Measurements from ENCODE around the gene CFH. TPM values are rescaled to one million over a fixed set of nuclear protein-coding genes. Genes with fewer than 3 reads are reported as not detected.

Gene CFH
- polyA plus RNA-seq, 1 donor from 2014 or later: not detected

DNA sequence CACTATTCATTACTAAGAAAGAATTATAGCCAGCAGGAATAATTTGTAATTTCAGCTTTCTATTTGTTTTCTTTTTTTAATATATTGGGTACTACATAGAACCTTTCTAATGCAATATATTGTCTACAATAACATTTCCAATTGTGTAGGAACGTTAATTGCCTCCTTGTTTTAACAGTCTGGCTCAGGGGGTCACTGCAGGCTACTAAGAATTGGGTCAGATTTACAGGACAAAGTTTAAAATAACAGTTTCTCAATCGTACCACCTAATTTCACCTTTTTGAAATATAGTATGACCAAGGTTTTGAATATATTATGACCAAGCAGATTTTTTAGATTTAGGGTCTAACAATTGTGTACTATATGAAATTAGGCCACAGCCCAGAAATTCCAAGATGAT is 2.4 kb downstream of the CFH start:
- Histone ChIP-seq H3F3A (ENCODE audit: insufficient read depth, low read length, poor library complexity, severe bottlenecking) (no peaks in the 10 kb centered on the region), H3K27ac (ENCODE audit: low read length) (no peak overlapping the region), H3K4me2 (ENCODE audit: low read length) (peak overlapping the region; percentile 5), H2AFZ (ENCODE audit: low read depth, low read length) (no peak overlapping the region), H3K9me2 (ENCODE audit: insufficient read depth, low read length) (no peaks in the 10 kb centered on the region), H3K4me3 (ENCODE audit: low read length) (no peak overlapping the region), H3K9ac (ENCODE audit: low read length) (no peak overlapping the region), H3K36me3 (ENCODE audit: insufficient read depth, low read length) (no peaks in the 10 kb centered on the region), H3K79me2 (replicated peaks; ENCODE audit: insufficient read depth, low read length) (no peaks in the 10 kb centered on the region), H3K9me3 (ENCODE audit: low read length) (no peaks in the 10 kb centered on the region), H3K27me3 (ENCODE audit: insufficient read depth, low read depth, low read length) (no peaks in the 10 kb centered on the region), H4K20me1 (ENCODE audit: insufficient read depth) (no peaks in the 10 kb centered on the region)
- TF ChIP-seq EP300 (conservative IDR thresholded peaks at IDR 0.05; ENCODE audit: poor library complexity, severe bottlenecking) (no peak), TAF1 (IDR thresholded peaks at IDR 0.05; ENCODE audit: low read depth) (no peak), EZH2 (IDR thresholded peaks at IDR 0.05; ENCODE audit: borderline replicate concordance, insufficient read depth, low read length, poor library complexity, severe bottlenecking) (no peak), SMC3 (conservative IDR thresholded peaks at IDR 0.05; ENCODE audit: poor library complexity) (no peak), MXI1 (conservative IDR thresholded peaks at IDR 0.05; ENCODE audit: poor library complexity, severe bottlenecking) (no peak), POLR2AphosphoS5 (IDR thresholded peaks at IDR 0.05) (no peak), RAD21 (conservative IDR thresholded peaks at IDR 0.05) (no peak)
- TF ChIP-seq, protein P1, sequence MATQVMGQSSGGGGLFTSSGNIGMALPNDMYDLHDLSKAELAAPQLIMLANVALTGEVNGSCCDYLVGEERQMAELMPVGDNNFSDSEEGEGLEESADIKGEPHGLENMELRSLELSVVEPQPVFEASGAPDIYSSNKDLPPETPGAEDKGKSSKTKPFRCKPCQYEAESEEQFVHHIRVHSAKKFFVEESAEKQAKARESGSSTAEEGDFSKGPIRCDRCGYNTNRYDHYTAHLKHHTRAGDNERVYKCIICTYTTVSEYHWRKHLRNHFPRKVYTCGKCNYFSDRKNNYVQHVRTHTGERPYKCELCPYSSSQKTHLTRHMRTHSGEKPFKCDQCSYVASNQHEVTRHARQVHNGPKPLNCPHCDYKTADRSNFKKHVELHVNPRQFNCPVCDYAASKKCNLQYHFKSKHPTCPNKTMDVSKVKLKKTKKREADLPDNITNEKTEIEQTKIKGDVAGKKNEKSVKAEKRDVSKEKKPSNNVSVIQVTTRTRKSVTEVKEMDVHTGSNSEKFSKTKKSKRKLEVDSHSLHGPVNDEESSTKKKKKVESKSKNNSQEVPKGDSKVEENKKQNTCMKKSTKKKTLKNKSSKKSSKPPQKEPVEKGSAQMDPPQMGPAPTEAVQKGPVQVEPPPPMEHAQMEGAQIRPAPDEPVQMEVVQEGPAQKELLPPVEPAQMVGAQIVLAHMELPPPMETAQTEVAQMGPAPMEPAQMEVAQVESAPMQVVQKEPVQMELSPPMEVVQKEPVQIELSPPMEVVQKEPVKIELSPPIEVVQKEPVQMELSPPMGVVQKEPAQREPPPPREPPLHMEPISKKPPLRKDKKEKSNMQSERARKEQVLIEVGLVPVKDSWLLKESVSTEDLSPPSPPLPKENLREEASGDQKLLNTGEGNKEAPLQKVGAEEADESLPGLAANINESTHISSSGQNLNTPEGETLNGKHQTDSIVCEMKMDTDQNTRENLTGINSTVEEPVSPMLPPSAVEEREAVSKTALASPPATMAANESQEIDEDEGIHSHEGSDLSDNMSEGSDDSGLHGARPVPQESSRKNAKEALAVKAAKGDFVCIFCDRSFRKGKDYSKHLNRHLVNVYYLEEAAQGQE (IDR thresholded peaks at IDR 0.05; ENCODE audit: borderline replicate concordance): no peak
- TF ChIP-seq, protein P2, sequence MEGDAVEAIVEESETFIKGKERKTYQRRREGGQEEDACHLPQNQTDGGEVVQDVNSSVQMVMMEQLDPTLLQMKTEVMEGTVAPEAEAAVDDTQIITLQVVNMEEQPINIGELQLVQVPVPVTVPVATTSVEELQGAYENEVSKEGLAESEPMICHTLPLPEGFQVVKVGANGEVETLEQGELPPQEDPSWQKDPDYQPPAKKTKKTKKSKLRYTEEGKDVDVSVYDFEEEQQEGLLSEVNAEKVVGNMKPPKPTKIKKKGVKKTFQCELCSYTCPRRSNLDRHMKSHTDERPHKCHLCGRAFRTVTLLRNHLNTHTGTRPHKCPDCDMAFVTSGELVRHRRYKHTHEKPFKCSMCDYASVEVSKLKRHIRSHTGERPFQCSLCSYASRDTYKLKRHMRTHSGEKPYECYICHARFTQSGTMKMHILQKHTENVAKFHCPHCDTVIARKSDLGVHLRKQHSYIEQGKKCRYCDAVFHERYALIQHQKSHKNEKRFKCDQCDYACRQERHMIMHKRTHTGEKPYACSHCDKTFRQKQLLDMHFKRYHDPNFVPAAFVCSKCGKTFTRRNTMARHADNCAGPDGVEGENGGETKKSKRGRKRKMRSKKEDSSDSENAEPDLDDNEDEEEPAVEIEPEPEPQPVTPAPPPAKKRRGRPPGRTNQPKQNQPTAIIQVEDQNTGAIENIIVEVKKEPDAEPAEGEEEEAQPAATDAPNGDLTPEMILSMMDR (IDR thresholded peaks at IDR 0.05; ENCODE audit: poor library complexity, severe bottlenecking): no peak

DNA sequence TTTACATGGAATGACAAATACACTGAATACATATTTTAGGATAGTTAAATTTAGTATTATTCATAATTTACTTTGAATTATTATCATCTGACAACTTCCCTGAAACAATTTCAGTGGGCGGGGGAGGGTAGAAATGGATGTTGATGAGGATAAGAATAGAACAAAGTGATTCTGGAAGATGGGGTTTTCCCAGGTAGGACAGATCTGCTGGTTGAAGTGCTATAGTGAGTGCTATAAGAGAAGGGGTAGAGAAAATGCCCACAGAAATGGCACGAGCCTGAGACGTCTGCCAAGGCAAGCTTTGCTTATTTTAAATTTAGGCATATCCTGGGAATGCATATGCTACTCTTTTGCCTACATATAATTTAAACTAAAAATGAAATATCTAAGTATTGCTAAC is 3.2 kb downstream of the CFH start:
- H4K20me1 ChIP-seq (ENCODE audit: insufficient read depth): no peaks in the 10 kb centered on the region
- no peaks in the 10 kb centered on the region for H3K9me3 ChIP-seq (ENCODE audit: low read length)
- no peaks in the 10 kb centered on the region for H3K27me3 ChIP-seq (ENCODE audit: insufficient read depth, low read depth, low read length)
- H3K36me3 ChIP-seq (ENCODE audit: insufficient read depth, low read length): no peaks in the 10 kb centered on the region
- H3K27ac ChIP-seq (ENCODE audit: low read length): no peak overlapping the region
- no peaks in the 10 kb centered on the region for H3K9me2 ChIP-seq (ENCODE audit: insufficient read depth, low read length)
- TF ChIP-seq SMC3 (conservative IDR thresholded peaks at IDR 0.05; ENCODE audit: poor library complexity) (no peak), POLR2AphosphoS5 (IDR thresholded peaks at IDR 0.05) (no peak), TAF1 (IDR thresholded peaks at IDR 0.05; ENCODE audit: low read depth) (no peak), MXI1 (conservative IDR thresholded peaks at IDR 0.05; ENCODE audit: poor library complexity, severe bottlenecking) (no peak), EZH2 (IDR thresholded peaks at IDR 0.05; ENCODE audit: borderline replicate concordance, insufficient read depth, low read length, poor library complexity, severe bottlenecking) (no peak), RAD21 (conservative IDR thresholded peaks at IDR 0.05) (no peak), EP300 (conservative IDR thresholded peaks at IDR 0.05; ENCODE audit: poor library complexity, severe bottlenecking) (no peak)
- TF ChIP-seq, protein P2 (IDR thresholded peaks at IDR 0.05; ENCODE audit: poor library complexity, severe bottlenecking): no peak
- TF ChIP-seq, protein P1 (IDR thresholded peaks at IDR 0.05; ENCODE audit: borderline replicate concordance): no peak
- no peak overlapping the region for H3K9ac ChIP-seq (ENCODE audit: low read length)
- no peaks in the 10 kb centered on the region for H3F3A ChIP-seq (ENCODE audit: insufficient read depth, low read length, poor library complexity, severe bottlenecking)
- no peak overlapping the region for H3K4me3 ChIP-seq (ENCODE audit: low read length)
- H3K4me2 ChIP-seq (ENCODE audit: low read length): no peak overlapping the region
- no peaks in the 10 kb centered on the region for H3K79me2 ChIP-seq (replicated peaks; ENCODE audit: insufficient read depth, low read length)
- no peak overlapping the region for H2AFZ ChIP-seq (ENCODE audit: low read depth, low read length)

All from neural cell (in vitro differentiated cells).